OCI-LY1 (cell line): ENCODE results near the gene LANCL2.

Experiments used
- H2AFZ ChIP-seq: fragments of 200-600 bp; sonication (generic), shearing (Covaris generic); 2 replicates; pipeline ENCODE4 v1.6.0; 2014; ENCODE audit warnings: antibody characterized with exemption, mild to moderate bottlenecking, low read length
- H3F3A ChIP-seq: fragments of 200-600 bp; sonication (generic), shearing (Covaris generic); 2 replicates; pipeline ENCODE4 v1.6.0; 2014; ENCODE audit warnings: mild to moderate bottlenecking, antibody characterized with exemption, low read length, moderate library complexity; ENCODE audit not compliant: insufficient read depth
- H3K27ac ChIP-seq: fragments of 200-600 bp; sonication (generic); 2 replicates; pipeline ENCODE4 v1.5.1; 2014; ENCODE audit warnings: low read length, mixed run types, mild to moderate bottlenecking, low read depth; ENCODE audit not compliant: poor library complexity, severe bottlenecking
- H3K27me3 ChIP-seq: fragments of 200-600 bp; sonication (generic); 2 replicates; pipeline ENCODE4 v1.6.0; 2014; ENCODE audit warnings: antibody characterized with exemption, mild to moderate bottlenecking, low read length, moderate library complexity; ENCODE audit not compliant: insufficient read depth
- H3K36me3 ChIP-seq: fragments of 200-600 bp; sonication (generic); 2 replicates; pipeline ENCODE4 v1.6.1; 2014; ENCODE audit warnings: mild to moderate bottlenecking, antibody characterized with exemption, low read length, moderate library complexity, mixed read lengths; ENCODE audit not compliant: insufficient read depth
- H3K4me1 ChIP-seq: fragments of 200-600 bp; sonication (generic); 2 replicates; pipeline ENCODE4 v1.5.1; 2014; ENCODE audit warnings: mild to moderate bottlenecking, low read length, moderate library complexity; ENCODE audit not compliant: insufficient read depth, severe bottlenecking
- H3K4me2 ChIP-seq: fragments of 200-600 bp; sonication (generic), shearing (Covaris generic); 2 replicates; pipeline ENCODE4 v1.6.1; 2014; ENCODE audit warnings: low read length
- H3K4me3 ChIP-seq: fragments of 200-600 bp; sonication (generic); 2 replicates; pipeline ENCODE4 v1.5.1; 2014; ENCODE audit warnings: low read length, low read depth, mild to moderate bottlenecking, mixed read lengths; ENCODE audit not compliant: poor library complexity, severe bottlenecking
- H3K79me2 ChIP-seq: fragments of 200-600 bp; shearing (Covaris generic); 2 replicates; pipeline ENCODE4 v1.6.1; 2016; ENCODE audit warnings: mixed run types, low read length, mixed read lengths; ENCODE audit not compliant: insufficient read depth
- H3K9ac ChIP-seq: fragments of 200-600 bp; sonication (generic), shearing (Covaris generic); 2 replicates; pipeline ENCODE4 v1.6.1; 2014; ENCODE audit warnings: mild to moderate bottlenecking, low read length, mixed read lengths
- H3K9me2 ChIP-seq: fragments of 200-600 bp; sonication (generic), shearing (Covaris generic); 2 replicates; pipeline ENCODE4 v1.6.1; 2014; ENCODE audit warnings: low read depth, mild to moderate bottlenecking, low read length, mixed read lengths
- H3K9me3 ChIP-seq: fragments of 200-600 bp; shearing (Covaris generic); 2 replicates; pipeline ENCODE4 v1.6.1; 2014; ENCODE audit warnings: low read length, mixed read lengths
- H4K20me1 ChIP-seq: fragments of 200-600 bp; sonication (generic), shearing (Covaris generic); 2 replicates; pipeline ENCODE4 v1.6.0; 2016; ENCODE audit warnings: mild to moderate bottlenecking, low read length; ENCODE audit not compliant: insufficient read depth
- CTCF ChIP-seq: fragments of 200-600 bp; sonication (generic), shearing (Covaris generic); IDR thresholded peaks from 2 replicates; pipeline ENCODE4 v1.5.1; 2017; ENCODE audit warnings: mild to moderate bottlenecking, antibody characterized with exemption, low read length, moderate library complexity, mixed read lengths
- EZH2 ChIP-seq: fragments of 200-600 bp; sonication (generic), shearing (Covaris generic); IDR thresholded peaks from 2 replicates; pipeline ENCODE4 v1.8.0; 2017; ENCODE audit warnings: borderline replicate concordance, mixed run types, mild to moderate bottlenecking, antibody characterized with exemption, low read length, moderate library complexity, mixed read lengths

Gene LANCL2

GRCh38 chr7:55481155-55481554, 116.0 kb downstream of the LANCL2 start:
- no peak overlapping the region for H3K9ac ChIP-seq
- peaks cover 88% of the 10 kb centered on the region for H3K36me3 ChIP-seq
- H3K9me3 ChIP-seq = no peaks in the 10 kb centered on the region
- no peak overlapping the region for H2AFZ ChIP-seq
- no peaks in the 10 kb centered on the region for H3K9me2 ChIP-seq
- no peak overlapping the region for H3K4me2 ChIP-seq
- TF ChIP-seq CTCF (no peak), EZH2 (no peak)
- H3K4me3 ChIP-seq = no peak overlapping the region
- no peaks in the 10 kb centered on the region for H4K20me1 ChIP-seq
- no peaks in the 10 kb centered on the region for H3K27me3 ChIP-seq
- no peaks in the 10 kb centered on the region for H3F3A ChIP-seq
- no peaks in the 10 kb centered on the region for H3K4me1 ChIP-seq
- H3K79me2 ChIP-seq = no peaks in the 10 kb centered on the region
- no peak overlapping the region for H3K27ac ChIP-seq

- H3K4me3 ChIP-seq = no peak overlapping the region
- no peaks in the 10 kb centered on the region for H3K79me2 ChIP-seq
- no peaks in the 10 kb centered on the region for H3K9me3 ChIP-seq
- H3K9me2 ChIP-seq = no peaks in the 10 kb centered on the region
- no peak overlapping the region for H2AFZ ChIP-seq
- peaks cover 91% of the 10 kb centered on the region for H3K36me3 ChIP-seq
- no peaks in the 10 kb centered on the region for H3K27me3 ChIP-seq
- TF ChIP-seq CTCF (no peak), EZH2 (no peak)
- H3K27ac ChIP-seq = no peak overlapping the region
- no peak overlapping the region for H3K9ac ChIP-seq
- H3K4me1 ChIP-seq = no peaks in the 10 kb centered on the region
- H3K4me2 ChIP-seq = no peak overlapping the region
- H4K20me1 ChIP-seq = no peaks in the 10 kb centered on the region
- no peaks in the 10 kb centered on the region for H3F3A ChIP-seq
Observed at GRCh38 chr7:55483046-55483445, 117.9 kb downstream of the LANCL2 start.
